Hepatocyte (in vitro differentiated cells): ENCODE data around the gene TBC1D9. TPM values are rescaled to one million over a fixed set of nuclear protein-coding genes. Genes with fewer than 3 reads are reported as not detected.

Experiments used
- DNase-seq: peaks from one replicate; pipeline ENCODE4 v3.0.0-alpha.2; 2016; ENCODE audit warnings: low spot score
- H2AFZ ChIP-seq: fragments of 200-600 bp; sonication (generic); 2 replicates; pipeline ENCODE4 v1.6.0; 2016; ENCODE audit warnings: antibody characterized with exemption, mild to moderate bottlenecking
- H3K27ac ChIP-seq: fragments of 200-600 bp; sonication (generic); 2 replicates; pipeline ENCODE4 v1.5.1; 2016; ENCODE audit warnings: mild to moderate bottlenecking
- H3K27me3 ChIP-seq: fragments of 200-600 bp; sonication (generic); 2 replicates; pipeline ENCODE4 v1.6.1; 2016
- H3K36me3 ChIP-seq: fragments of 200-600 bp; sonication (generic); replicated peaks from 2 replicates; pipeline ENCODE4 v1.5.1; 2016; ENCODE audit warnings: low read depth; ENCODE audit not compliant: insufficient read depth
- H3K4me1 ChIP-seq: fragments of 200-600 bp; sonication (generic); 2 replicates; pipeline ENCODE4 v1.5.1; 2016; ENCODE audit warnings: mild to moderate bottlenecking, moderate library complexity; ENCODE audit not compliant: insufficient read depth
- H3K4me2 ChIP-seq: fragments of 200-600 bp; sonication (generic); 2 replicates; pipeline ENCODE4 v1.6.0; 2016
- H3K4me3 ChIP-seq: fragments of 200-600 bp; sonication (generic); 2 replicates; pipeline ENCODE4 v1.5.1; 2016; ENCODE audit warnings: mild to moderate bottlenecking
- H3K79me2 ChIP-seq: fragments of 200-600 bp; sonication (generic); 2 replicates; pipeline ENCODE4 v1.6.0; 2017; ENCODE audit warnings: mild to moderate bottlenecking
- H3K9me2 ChIP-seq: fragments of 200-600 bp; sonication (generic); replicated peaks from 2 replicates; pipeline ENCODE4 v1.6.0; 2017; ENCODE audit warnings: mild to moderate bottlenecking; ENCODE audit not compliant: insufficient read depth
- H3K9me3 ChIP-seq: fragments of 200-600 bp; sonication (generic); 2 replicates; pipeline ENCODE4 v1.5.1; 2016; ENCODE audit warnings: low read depth, mild to moderate bottlenecking
- H4K20me1 ChIP-seq: fragments of 200-600 bp; sonication (generic); 2 replicates; pipeline ENCODE4 v1.6.0; 2016; ENCODE audit warnings: mild to moderate bottlenecking; ENCODE audit not compliant: insufficient read depth, poor library complexity, severe bottlenecking
- CTCF ChIP-seq: fragments of 200-600 bp; sonication (generic); IDR thresholded peaks from 2 replicates; pipeline ENCODE4 v1.5.1; 2016; ENCODE audit warnings: antibody characterized with exemption, mild to moderate bottlenecking; ENCODE audit not compliant: poor library complexity
- EZH2 ChIP-seq: fragments of 200-600 bp; sonication (generic); IDR thresholded peaks from 2 replicates; pipeline ENCODE4 v1.6.1; 2016; ENCODE audit warnings: antibody characterized with exemption, mild to moderate bottlenecking, borderline replicate concordance
- EZH2phosphoT487 ChIP-seq: fragments of 200-600 bp; sonication (generic); IDR thresholded peaks from one replicate; pipeline ENCODE4 v1.6.1; 2018; ENCODE audit warnings: antibody characterized with exemption, mild to moderate bottlenecking, low read depth, moderate library complexity; ENCODE audit not compliant: unreplicated experiment, severe bottlenecking
- WGBS: methylation state at CpG from one replicate; pipeline ENCODE4 v1.1.6; 2016; ENCODE audit warnings: low lambda C conversion rate; ENCODE audit errors: missing lambda C conversion rate; 5-methylcytosine and 5-hydroxymethylcytosine counted together
- polyA plus RNA-seq: library from polyadenylated mRNA; unstranded; fragments of >200 nt; fragmentation: Nextera tagmentation; extraction: Ambion mirVana; gene quantifications from 2 replicates; pipeline ENCODE4 v1.2.1, GENCODE V29; 2016
- total RNA-seq: library from RNA; depleted of rRNA; stranded (reverse); fragments of >200 nt; gene quantifications from 2 replicates; pipeline ENCODE4 v1.2.3, GENCODE V29; 2014

The TBC1D9 gene
- total and polyA plus RNA-seq, 2 experiments from 2014 or later = 10.5 to 35.6 TPM

DNA sequence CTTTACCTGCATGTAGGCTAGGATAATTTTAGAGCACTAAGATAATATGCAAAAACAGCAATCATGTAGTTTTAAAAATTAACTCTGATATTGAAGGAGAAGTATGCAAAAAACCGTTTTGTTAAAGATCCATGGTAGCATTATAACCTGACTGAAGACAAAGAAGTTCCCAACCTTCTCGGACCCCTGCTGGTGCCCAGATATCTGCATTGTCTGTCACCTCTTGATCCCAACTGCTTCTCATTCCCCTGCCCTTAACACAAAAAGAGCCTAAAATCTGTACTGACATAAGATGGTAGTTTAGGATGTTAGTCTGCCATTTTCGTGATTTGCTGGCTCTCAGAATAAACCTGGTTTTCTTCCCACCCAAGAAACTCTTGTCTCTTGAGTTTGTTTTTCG, 125.9 kb downstream of the TBC1D9 start:
- H3K27ac ChIP-seq = no peak overlapping the region
- TF ChIP-seq EZH2phosphoT487 = no peak
- no peak for TF ChIP-seq CTCF
- no peak for TF ChIP-seq EZH2

DNA sequence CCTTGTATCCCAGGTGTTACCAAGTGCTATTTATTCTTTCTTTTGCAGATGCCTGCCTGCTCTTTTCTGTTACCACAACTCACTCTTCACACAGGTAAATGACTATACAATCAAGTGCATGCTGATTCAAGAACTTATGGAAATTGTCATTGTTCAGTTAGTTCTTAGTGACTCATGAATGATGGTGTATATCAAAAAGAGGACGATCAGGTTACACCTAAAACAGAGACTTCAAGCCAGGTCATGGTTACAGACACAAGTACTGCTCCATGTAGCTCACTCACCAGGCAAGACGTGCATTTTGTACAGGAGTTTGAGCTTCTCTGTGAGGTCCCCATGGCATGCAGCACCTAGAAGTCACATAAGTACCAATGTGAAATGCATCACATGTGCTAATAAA, 128.2 kb downstream of the TBC1D9 start:
- H3K36me3 ChIP-seq = peaks cover 4% of the 10 kb centered on the region

More for the DNA sequence above, 125.9 kb downstream of the TBC1D9 start:
- Histone ChIP-seq H3K79me2 (no peaks in the 10 kb centered on the region), H3K4me1 (peaks cover 5% of the 10 kb centered on the region), H3K4me2 (no peak overlapping the region), H3K9me3 (no peaks in the 10 kb centered on the region), H3K36me3 (no peaks in the 10 kb centered on the region), H3K27me3 (no peaks in the 10 kb centered on the region), H3K4me3 (no peak overlapping the region), H3K9me2 (no peaks in the 10 kb centered on the region), H2AFZ (no peak overlapping the region), H4K20me1 (no peaks in the 10 kb centered on the region)
- WGBS = 78% methylated on average over 4 of the region's 4 CpGs
- no peak for DNase-seq

GRCh38 chr4:140626661-140627376, 129.4 kb downstream of the TBC1D9 start:
- Histone ChIP-seq H3K4me1 (no peaks in the 10 kb centered on the region), H3K9me3 (no peaks in the 10 kb centered on the region), H3K36me3 (peaks cover 4% of the 10 kb centered on the region), H3K4me3 (no peak overlapping the region), H3K79me2 (no peaks in the 10 kb centered on the region), H2AFZ (no peak overlapping the region), H3K27ac (no peak overlapping the region), H4K20me1 (no peaks in the 10 kb centered on the region), H3K9me2 (no peaks in the 10 kb centered on the region), H3K4me2 (no peak overlapping the region), H3K27me3 (no peaks in the 10 kb centered on the region)
- WGBS = 61% methylated on average over 2 of the region's 2 CpGs
- DNase-seq = no peak
- TF ChIP-seq CTCF (peak; percentile 39), EZH2phosphoT487 (no peak)

More for the DNA sequence above, 128.2 kb downstream of the TBC1D9 start:
- no peak overlapping the region for H3K4me2 ChIP-seq
- no peaks in the 10 kb centered on the region for H3K27me3 ChIP-seq
- no peak overlapping the region for H3K27ac ChIP-seq
- H3K79me2 ChIP-seq = no peaks in the 10 kb centered on the region
- no peak overlapping the region for H3K4me3 ChIP-seq
- DNase-seq = no peak
- WGBS = 87% methylated on average over 2 of the region's 2 CpGs
- H4K20me1 ChIP-seq = no peaks in the 10 kb centered on the region
- H3K9me2 ChIP-seq = no peaks in the 10 kb centered on the region
- no peaks in the 10 kb centered on the region for H3K4me1 ChIP-seq
- no peaks in the 10 kb centered on the region for H3K9me3 ChIP-seq
- TF ChIP-seq EZH2phosphoT487 (no peak), CTCF (no peak), EZH2 (no peak)
- H2AFZ ChIP-seq = no peak overlapping the region
